Measurements from ENCODE around the gene TRIM16. TPM values are rescaled to one million over a fixed set of nuclear protein-coding genes. Genes with fewer than 3 reads are reported as not detected.
A peak's percentile ranks its signal among the peaks of the same experiment; 100 is the strongest.

Gene TRIM16
- total and polyA plus RNA-seq, 9 of the 15 experiments (the other 6 are each of a cell fraction or from before 2014, with no cell fraction given): 3.5 to 9.2 (median 8.2) TPM

GRCh38 chr17:15651583-15652110, 32.5 kb downstream of the TRIM16 start (continued):
- TF ChIP-seq CHAMP1 (IDR thresholded peaks at IDR 0.05): no peak
- no peak for TF ChIP-seq TGIF2 (CRISPR knock-in tag; IDR thresholded peaks at IDR 0.05)
- no peak for TF ChIP-seq ZFP36 (IDR thresholded peaks at IDR 0.05; ENCODE audit: low read depth, low read length, partially characterized antibody)
- TF ChIP-seq ZNF239 (CRISPR knock-in tag; IDR thresholded peaks at IDR 0.05): no peak
- no peak for TF ChIP-seq TAF9B (IDR thresholded peaks at IDR 0.05; ENCODE audit: partially characterized antibody)
- TF ChIP-seq SP1 (CRISPR knock-in tag; IDR thresholded peaks at IDR 0.05): no peak
- TF ChIP-seq HLTF (IDR thresholded peaks at IDR 0.05): no peak
- TF ChIP-seq ATF1 (CRISPR knock-in tag; IDR thresholded peaks at IDR 0.05): no peak
- peak; percentile 78 for TF ChIP-seq ATF1 (tag; IDR thresholded peaks at IDR 0.05)
- TF ChIP-seq RBM39 (optimal IDR thresholded peaks at IDR 0.05; ENCODE audit: low read depth, low read length): no peak
- no peak for TF ChIP-seq KDM2B (CRISPR knock-in tag; IDR thresholded peaks at IDR 0.05)
- TF ChIP-seq E2F8 (IDR thresholded peaks at IDR 0.05; ENCODE audit: low read depth, partially characterized antibody): no peak
- no peak for TF ChIP-seq ESRRA (IDR thresholded peaks at IDR 0.05; ENCODE audit: borderline replicate concordance, low read depth)
- no peak for TF ChIP-seq ZNF253 (CRISPR knock-in tag; conservative IDR thresholded peaks at IDR 0.05)
- no peak for TF ChIP-seq E2F3 (CRISPR knock-in tag; IDR thresholded peaks at IDR 0.05)
- no peak for TF ChIP-seq GABPB1 (CRISPR knock-in tag; IDR thresholded peaks at IDR 0.05)
- TF ChIP-seq MIER1 (IDR thresholded peaks at IDR 0.05; ENCODE audit: low read depth): no peak
- peak; percentile 52 for TF ChIP-seq ARID1B (IDR thresholded peaks at IDR 0.05)
- no peak for TF ChIP-seq ZNF165 (CRISPR knock-in tag; IDR thresholded peaks at IDR 0.05; ENCODE audit: borderline replicate concordance)
- peak; percentile 75 for TF ChIP-seq ATF3 (IDR thresholded peaks at IDR 0.05)
- no peak for TF ChIP-seq ATF3 (CRISPR knock-in tag; conservative IDR thresholded peaks at IDR 0.05)
- TF ChIP-seq MAFK (IDR thresholded peaks at IDR 0.05; ENCODE audit: low read length): no peak
- no peak for TF ChIP-seq MEIS2 (IDR thresholded peaks at IDR 0.05; ENCODE audit: partially characterized antibody)
- no peak for TF ChIP-seq ZNF41 (CRISPR knock-in tag; conservative IDR thresholded peaks at IDR 0.05)
- TF ChIP-seq ZKSCAN3 (CRISPR knock-in tag; IDR thresholded peaks at IDR 0.05): no peak
- TF ChIP-seq MAFG (tag; conservative IDR thresholded peaks at IDR 0.05): no peak
- no peak for TF ChIP-seq ZNF584 (CRISPR knock-in tag; IDR thresholded peaks at IDR 0.05; ENCODE audit: low read depth)
- TF ChIP-seq POLR3G (IDR thresholded peaks at IDR 0.05; ENCODE audit: extremely low read depth, insufficient read length, insufficient replicate concordance): no peak

Measured in K562 (cell line).